Left renal cortex interstitium (tissue), 4 donors: ENCODE results near the gene FERMT2. TPM values are rescaled to one million over a fixed set of nuclear protein-coding genes. Genes with fewer than 3 reads are reported as not detected.
"Not testable (repeated sequence)": the region's sequence is repeated elsewhere in the genome, so short reads cannot be mapped to it uniquely, and the experiment has no call there.

Source experiments
- DNase-seq, 4 donors: peaks; one replicate each; pipeline ENCODE4 v3.0.0-alpha.2; 2013; ENCODE audit warnings: low read depth in 4 of 4, low spot score in 2 of 4, missing footprints in 1 of 4
- polyA plus RNA-seq, 4 donors: library from polyadenylated mRNA; unstranded; fragments of 120-200 nt; gene quantifications; one replicate each; pipeline ENCODE4 v1.2.1, GENCODE V29; 2013; ENCODE audit not compliant: insufficient read length in 4 of 4

FERMT2 gene
- polyA plus RNA-seq, 4 donors, result 147 to 185 (median 169) TPM

GRCh38 chr14:52948039-52948438 lies 2.8 kb downstream of the FERMT2 start:
- DNase-seq, result no peak

- DNase-seq, result no peak
These were observed 6.6 kb downstream of the FERMT2 start for GRCh38 chr14:52944254-52944653.

GRCh38 chr14:52939427-52939826 lies 11.4 kb downstream of the FERMT2 start:
- no peak for DNase-seq

GRCh38 chr14:52937869-52938268 lies 13.0 kb downstream of the FERMT2 start:
- DNase-seq, result no peak

GRCh38 chr14:52937306-52937705 lies 13.5 kb downstream of the FERMT2 start:
- DNase-seq, result no peak

- DNase-seq, result no peak
These were observed 14.4 kb downstream of the FERMT2 start for GRCh38 chr14:52936437-52936836.

GRCh38 chr14:52935833-52936232 lies 15.0 kb downstream of the FERMT2 start:
- no peak for DNase-seq

- DNase-seq, result no peak
These were observed 16.1 kb downstream of the FERMT2 start for GRCh38 chr14:52934762-52935161.

GRCh38 chr14:52929192-52929807 lies 21.6 kb downstream of the FERMT2 start:
- DNase-seq, result no peak

GRCh38 chr14:52926953-52927352 lies 23.9 kb downstream of the FERMT2 start:
- DNase-seq, result no peak

- DNase-seq, result no peak
These were observed 26.8 kb downstream of the FERMT2 start for GRCh38 chr14:52923902-52924575.

GRCh38 chr14:52922656-52923055 lies 28.2 kb downstream of the FERMT2 start:
- no peak for DNase-seq

GRCh38 chr14:52922059-52922458 lies 28.8 kb downstream of the FERMT2 start:
- DNase-seq, result no peak

GRCh38 chr14:52920411-52920810 lies 30.4 kb downstream of the FERMT2 start:
- not testable (repeated sequence) for DNase-seq

- peak in 2 of 4 donors; percentile 25 to 28 for DNase-seq
These were observed 30.9 kb downstream of the FERMT2 start for GRCh38 chr14:52919971-52920370.

GRCh38 chr14:52918486-52918885 lies 32.4 kb downstream of the FERMT2 start:
- no peak for DNase-seq

GRCh38 chr14:52917735-52918134 lies 33.1 kb downstream of the FERMT2 start:
- DNase-seq, result no peak

- DNase-seq, result no peak
These were observed 36.6 kb downstream of the FERMT2 start for GRCh38 chr14:52914295-52914694.

GRCh38 chr14:52913271-52913670 lies 37.6 kb downstream of the FERMT2 start:
- no peak for DNase-seq

GRCh38 chr14:52911904-52912303 lies 38.9 kb downstream of the FERMT2 start:
- DNase-seq, result no peak

GRCh38 chr14:52910572-52910971 lies 40.3 kb downstream of the FERMT2 start:
- no peak for DNase-seq

- DNase-seq, result no peak
These were observed 42.9 kb downstream of the FERMT2 start for GRCh38 chr14:52907949-52908348.
